Adrenal gland (tissue), 5 donors: Measurements from ENCODE around the gene MMP19.

Experiments used
- CTCF ChIP-seq, 6 experiments: fragments of 450-650 bp in 4 of 6; fragments of 200-600 bp in 2 of 6; sonication (generic) in 1 of 6; IDR thresholded peaks; 1 replicate in 5 of 6; 2 replicates in 1 of 6; pipeline versions ENCODE4 v1.5.1 to v1.8.0; 2016 to 2021; ENCODE audit warnings: antibody characterized with exemption in 6 of 6, mild to moderate bottlenecking in 2 of 6, moderate library complexity in 1 of 6
- POLR2A ChIP-seq, 2 donors: fragments of 450-650 bp; IDR thresholded peaks; one replicate each; pipeline ENCODE4 v1.6.1; 2017; ENCODE audit warnings: antibody characterized with exemption in 2 of 2, mild to moderate bottlenecking in 2 of 2, moderate library complexity in 1 of 2
- donor health status: DM: no; HTN: no; CAD: no.

GRCh38 chr12:55830601-55831446 is 11.9 kb downstream of the MMP19 start:
- TF ChIP-seq CTCF (IDR thresholded peaks at IDR 0.05) (no peak), POLR2A (IDR thresholded peaks at IDR 0.05) (no peak)
